DMS 273 (cell line): ENCODE results near the gene CTSC.

Experiments
- DNase-seq: peaks from one replicate; lab custom pipeline; 2025; ENCODE audit not compliant: unreplicated experiment; lab: John Stamatoyannopoulos, UW

The CTSC gene

GRCh38 chr11:88320149-88320559 is 17.4 kb downstream of the CTSC start:
- no peak for DNase-seq

- DNase-seq = no peak
Measured at GRCh38 chr11:88318017-88318416, 19.5 kb downstream of the CTSC start.

- no peak for DNase-seq
Measured at GRCh38 chr11:88317536-88317935, 20.0 kb downstream of the CTSC start.

- no peak for DNase-seq
Measured at GRCh38 chr11:88315981-88316441, 21.5 kb downstream of the CTSC start.

GRCh38 chr11:88315015-88315414 is 22.5 kb downstream of the CTSC start:
- DNase-seq = no peak

GRCh38 chr11:88313441-88313840 is 24.1 kb downstream of the CTSC start:
- DNase-seq = no peak

GRCh38 chr11:88312628-88313027 is 24.9 kb downstream of the CTSC start:
- no peak for DNase-seq

GRCh38 chr11:88310246-88310645 is 27.3 kb downstream of the CTSC start:
- DNase-seq = no peak

GRCh38 chr11:88308576-88308975 is 29.0 kb downstream of the CTSC start:
- no peak for DNase-seq

GRCh38 chr11:88307749-88308425 is 29.6 kb downstream of the CTSC start:
- DNase-seq = no peak

- DNase-seq = no peak
Measured at GRCh38 chr11:88306785-88307184, 30.8 kb downstream of the CTSC start.

- DNase-seq = no peak
Measured at GRCh38 chr11:88305430-88305829, 32.1 kb downstream of the CTSC start.

- DNase-seq = no peak
Measured at GRCh38 chr11:88304352-88304751, 33.2 kb downstream of the CTSC start.

GRCh38 chr11:88303037-88303436 is 34.5 kb downstream of the CTSC start:
- DNase-seq = no peak

GRCh38 chr11:88301488-88302140 is 35.9 kb downstream of the CTSC start:
- DNase-seq = no peak

- DNase-seq = no peak
Measured at GRCh38 chr11:88300888-88301487, 36.5 kb downstream of the CTSC start.

- DNase-seq = no peak
Measured at GRCh38 chr11:88297863-88298262, 39.7 kb downstream of the CTSC start.

- no peak for DNase-seq
Measured at GRCh38 chr11:88297421-88297820, 40.1 kb downstream of the CTSC start.

- no peak for DNase-seq
Measured at GRCh38 chr11:88295028-88295427, 42.5 kb downstream of the CTSC start.

GRCh38 chr11:88293931-88294330 is 43.6 kb downstream of the CTSC start:
- no peak for DNase-seq

- DNase-seq = peak; percentile 63
Measured at GRCh38 chr11:88292171-88292843, 45.2 kb downstream of the CTSC start.

GRCh38 chr11:88288560-88288959 is 49.0 kb downstream of the CTSC start:
- no peak for DNase-seq
